Measurements from ENCODE around the gene EPHA1. TPM values are rescaled to one million over a fixed set of nuclear protein-coding genes. Genes with fewer than 3 reads are reported as not detected.

Gene EPHA1
- total and polyA plus RNA-seq, 2 of the 4 experiments (the other 2 are of a cell fraction) = 0.10 TPM; not detected in 1

GRCh38 chr7:143426479-143427142 lies 18.0 kb upstream of the EPHA1 start:
- ChIA-PET CTCF (no interaction called here), POLR2A (ENCODE audit: unreplicated experiment) (no interaction called here)
- 80% methylated on average over 1 of the region's 2 CpGs; no CpG with 5 or more reads in 1 of the 2 experiments for WGBS, 2 experiments (ENCODE audit: extremely low coverage in 2 of 2, insufficient read length in 1 of 2)
- Histone ChIP-seq H3K36me3 (ENCODE audit: control insufficient read depth, insufficient read depth, low read length) (no peaks in the 10 kb centered on the region), H2BK120ac (ENCODE audit: low read depth, low read length) (no peak overlapping the region), H2BK20ac (ENCODE audit: low read depth, low read length) (no peak overlapping the region), H2AFZ (replicated peaks; ENCODE audit: low read length, poor library complexity) (no peak overlapping the region), H2AK5ac (ENCODE audit: low read depth, low read length) (no peak overlapping the region), H3K9ac (ENCODE audit: low read depth, low read length) (no peak overlapping the region), H3K18ac (ENCODE audit: low read depth, low read length) (no peak overlapping the region), H2AK9ac (replicated peaks; ENCODE audit: low read depth, low read length, poor library complexity) (no peak overlapping the region), H4K5ac (ENCODE audit: low read depth, low read length) (no peak overlapping the region), H4K91ac (ENCODE audit: insufficient read depth, low read depth, low read length) (no peak overlapping the region), H3K4me2 (ENCODE audit: low read depth, low read length) (no peak overlapping the region), H4K20me1 (ENCODE audit: insufficient read depth, low read length) (no peaks in the 10 kb centered on the region), H3K27ac (ENCODE audit: insufficient read depth, low read length) (no peak overlapping the region), H3K9me1 (ENCODE audit: insufficient read depth, low read length) (no peaks in the 10 kb centered on the region), H3K27me3 (ENCODE audit: control insufficient read depth, insufficient read depth, low read length) (no peaks in the 10 kb centered on the region), H3K4me3 (ENCODE audit: insufficient read depth, low read depth, low read length) (no peak overlapping the region), H3K4me1 (ENCODE audit: control insufficient read depth, insufficient read depth, low read length) (peaks cover 6% of the 10 kb centered on the region), H3K56ac (ENCODE audit: extremely low read depth, insufficient read depth, low read length) (no peak overlapping the region), H3K79me1 (ENCODE audit: low read depth in 1 of 2, low read length in 2 of 2) (no peaks in the 10 kb centered on the region), H3K14ac (replicated peaks; ENCODE audit: low read depth, low read length) (no peak overlapping the region), H3K9me3 (ENCODE audit: control insufficient read depth, insufficient read depth, low read length) (no peaks in the 10 kb centered on the region), H3K23ac (ENCODE audit: low read depth, low read length) (no peak overlapping the region), H3K4ac (ENCODE audit: low read depth, low read length) (no peak overlapping the region), H2BK15ac (ENCODE audit: low read depth, low read length) (no peak overlapping the region), H2BK5ac (ENCODE audit: low read depth, low read length, poor library complexity, severe bottlenecking) (no peak overlapping the region), H4K8ac (ENCODE audit: low read depth in 2 of 2, low read length in 2 of 2) (no peak overlapping the region)
- intact Hi-C loops (cut with micrococcal nuclease) = no loop called here
- dilution Hi-C loops (cut with HindIII; ENCODE audit: low sequenced_read_pairs, unreplicated experiment) = no loop called here
- in situ Hi-C loops (cut with MboI; ENCODE audit: low sequenced_read_pairs) = loop anchor here (25.0 kb wide), 1 partner anchor 414 kb away; no protein-coding TSS in a partner anchor
- no TSS peak for BruUV-seq (replicated peaks)
- no peak for TF ChIP-seq SMC3 (IDR thresholded peaks at IDR 0.05; ENCODE audit: low read depth, low read length)
- no peak for TF ChIP-seq CHD1 (IDR thresholded peaks at IDR 0.05; ENCODE audit: low read depth, low read length)
- no peak for TF ChIP-seq RFX5 (IDR thresholded peaks at IDR 0.05; ENCODE audit: low read depth, low read length)
- TF ChIP-seq NFE2L2 (IDR thresholded peaks at IDR 0.05; ENCODE audit: low read depth, low read length) = no peak
- TF ChIP-seq MAFK (IDR thresholded peaks at IDR 0.05; ENCODE audit: low read depth, low read length) = no peak
- no peak for TF ChIP-seq FOS (IDR thresholded peaks at IDR 0.05; ENCODE audit: low read depth, low read length)
- TF ChIP-seq ELK1 (IDR thresholded peaks at IDR 0.05; ENCODE audit: borderline replicate concordance, low read depth, low read length) = no peak
- TF ChIP-seq CEBPB (IDR thresholded peaks at IDR 0.05; ENCODE audit: low read depth, low read length) = no peak
- TF ChIP-seq BHLHE40 (IDR thresholded peaks at IDR 0.05; ENCODE audit: low read depth, low read length) = no peak
- TF ChIP-seq RAD21 (IDR thresholded peaks at IDR 0.05; ENCODE audit: low read length) = no peak
- no peak for TF ChIP-seq MAZ (IDR thresholded peaks at IDR 0.05; ENCODE audit: borderline replicate concordance, low read depth, low read length)
- no peak for TF ChIP-seq POLR2A (IDR thresholded peaks at IDR 0.05; ENCODE audit: low read depth, low read length)
- ATAC-seq (ENCODE audit: low read depth) = no peak
- no peak for DNase-seq

All from IMR-90 (cell line).